ENCODE measurements around the gene APOH.

Gene APOH

GRCh38 chr17:66235377-66235994 is 6.3 kb upstream of the APOH start:
- TF ChIP-seq, protein P1, sequence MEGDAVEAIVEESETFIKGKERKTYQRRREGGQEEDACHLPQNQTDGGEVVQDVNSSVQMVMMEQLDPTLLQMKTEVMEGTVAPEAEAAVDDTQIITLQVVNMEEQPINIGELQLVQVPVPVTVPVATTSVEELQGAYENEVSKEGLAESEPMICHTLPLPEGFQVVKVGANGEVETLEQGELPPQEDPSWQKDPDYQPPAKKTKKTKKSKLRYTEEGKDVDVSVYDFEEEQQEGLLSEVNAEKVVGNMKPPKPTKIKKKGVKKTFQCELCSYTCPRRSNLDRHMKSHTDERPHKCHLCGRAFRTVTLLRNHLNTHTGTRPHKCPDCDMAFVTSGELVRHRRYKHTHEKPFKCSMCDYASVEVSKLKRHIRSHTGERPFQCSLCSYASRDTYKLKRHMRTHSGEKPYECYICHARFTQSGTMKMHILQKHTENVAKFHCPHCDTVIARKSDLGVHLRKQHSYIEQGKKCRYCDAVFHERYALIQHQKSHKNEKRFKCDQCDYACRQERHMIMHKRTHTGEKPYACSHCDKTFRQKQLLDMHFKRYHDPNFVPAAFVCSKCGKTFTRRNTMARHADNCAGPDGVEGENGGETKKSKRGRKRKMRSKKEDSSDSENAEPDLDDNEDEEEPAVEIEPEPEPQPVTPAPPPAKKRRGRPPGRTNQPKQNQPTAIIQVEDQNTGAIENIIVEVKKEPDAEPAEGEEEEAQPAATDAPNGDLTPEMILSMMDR (conservative IDR thresholded peaks at IDR 0.05; ENCODE audit: low read depth, low read length): no peak
- no peak overlapping the region for H3K4me3 ChIP-seq (ENCODE audit: low read length)
- no peak for DNase-seq (ENCODE audit: low read depth)

GRCh38 chr17:66234611-66235010 is 5.4 kb upstream of the APOH start:
- no peak overlapping the region for H3K4me3 ChIP-seq (ENCODE audit: low read length)
- TF ChIP-seq, protein P1 (conservative IDR thresholded peaks at IDR 0.05; ENCODE audit: low read depth, low read length): no peak
- no peak for DNase-seq (ENCODE audit: low read depth)

GRCh38 chr17:66233023-66233753 is 4.0 kb upstream of the APOH start:
- TF ChIP-seq, protein P1 (conservative IDR thresholded peaks at IDR 0.05; ENCODE audit: low read depth, low read length): no peak
- no peak for DNase-seq (ENCODE audit: low read depth)
- H3K4me3 ChIP-seq (ENCODE audit: low read length): no peak overlapping the region

GRCh38 chr17:66230922-66231591 is 1.8 kb upstream of the APOH start:
- no peak for DNase-seq (ENCODE audit: low read depth)
- TF ChIP-seq, protein P1 (conservative IDR thresholded peaks at IDR 0.05; ENCODE audit: low read depth, low read length): no peak
- no peak overlapping the region for H3K4me3 ChIP-seq (ENCODE audit: low read length)

DNA sequence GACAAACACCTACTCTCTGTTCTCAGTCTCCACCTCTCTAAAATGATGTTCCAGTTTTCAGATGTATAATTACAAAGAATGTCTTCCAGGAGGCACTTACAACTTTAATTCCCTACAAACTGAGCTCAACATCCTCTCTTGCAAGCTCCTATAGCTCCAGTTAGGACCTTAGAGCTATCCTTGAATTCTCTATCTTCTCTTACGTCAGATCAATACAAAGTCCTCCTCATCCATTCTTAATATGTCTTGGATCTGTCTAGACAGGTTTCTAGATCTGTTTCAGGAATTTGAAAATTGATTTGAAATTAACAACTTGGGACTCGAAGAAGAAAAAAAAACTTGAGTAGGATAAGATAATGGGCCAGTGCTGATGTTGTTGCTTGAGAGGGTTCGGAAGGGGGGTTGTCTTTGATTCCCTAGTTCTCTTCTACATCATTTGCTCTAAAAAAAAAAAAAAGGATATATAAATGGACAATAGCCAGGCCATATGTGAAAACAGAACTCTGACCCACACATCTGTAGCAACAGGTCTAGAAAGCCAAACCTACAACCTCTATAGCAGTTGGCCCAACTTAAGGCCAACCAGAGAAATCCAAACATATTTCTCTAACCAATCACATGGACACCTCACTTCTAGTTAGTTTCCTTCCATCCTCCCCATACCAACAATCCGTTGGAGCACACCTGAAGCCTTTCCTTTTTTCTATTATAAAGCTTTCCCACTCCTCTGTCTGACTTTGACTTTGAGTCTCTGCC is 746 bp upstream of the APOH start:
- no peak overlapping the region for H3K4me3 ChIP-seq (ENCODE audit: low read length)
- DNase-seq (ENCODE audit: low read depth): no peak
- TF ChIP-seq, protein P1 (conservative IDR thresholded peaks at IDR 0.05; ENCODE audit: low read depth, low read length): no peak

DNA sequence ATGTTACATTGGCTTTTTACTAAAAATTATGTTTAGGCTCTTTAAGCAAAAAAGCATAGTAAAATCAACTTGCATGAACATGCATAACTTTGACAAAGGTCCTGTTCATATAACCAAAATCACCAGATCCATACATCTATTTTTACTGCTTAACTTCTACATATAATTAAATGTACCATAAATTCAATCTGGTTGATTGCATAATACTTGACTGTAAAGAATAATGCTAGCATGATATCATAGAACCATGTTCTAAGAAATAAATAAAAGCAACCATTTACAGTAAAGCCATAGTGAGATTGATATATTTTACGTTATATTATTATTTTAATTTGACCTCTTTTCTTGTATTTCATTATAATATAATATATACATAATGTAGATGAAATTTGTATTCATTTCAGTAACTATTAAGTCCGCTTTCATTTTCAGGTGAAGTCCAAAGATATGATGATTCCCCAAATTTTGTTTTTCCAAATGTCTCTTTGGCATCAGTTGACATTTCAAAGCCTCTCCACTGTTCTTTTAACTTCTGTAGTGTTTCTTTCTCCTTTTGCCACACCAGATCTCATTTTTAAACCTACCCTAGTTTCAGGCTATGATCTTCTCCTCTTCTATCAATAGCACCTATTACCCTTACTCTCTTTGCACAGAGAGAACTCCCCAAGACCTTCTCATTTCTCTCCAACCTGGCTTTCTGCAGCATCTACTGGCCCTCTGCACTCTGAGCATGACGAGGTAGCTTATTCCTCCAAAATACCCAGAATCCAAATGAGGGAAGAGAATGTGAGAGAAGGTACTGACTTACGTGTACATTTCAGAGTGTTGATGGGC is 1.8 kb downstream of the APOH start:
- no peak overlapping the region for H3K4me3 ChIP-seq (ENCODE audit: low read length)
- no peak for DNase-seq (ENCODE audit: low read depth)
- TF ChIP-seq, protein P1 (conservative IDR thresholded peaks at IDR 0.05; ENCODE audit: low read depth, low read length): no peak

Data from retinal pigment epithelial cell (primary cell).